Colonic mucosa (tissue), 4 donors: ENCODE data around the gene C17orf67. TPM values are rescaled to one million over a fixed set of nuclear protein-coding genes. Genes with fewer than 3 reads are reported as not detected.

Source experiments
- DNase-seq: peaks from one replicate; pipeline ENCODE4 v3.0.0-alpha.2; 2020
- H3K27ac ChIP-seq: fragments of 200-600 bp; one replicate; pipeline ENCODE4 v1.8.0; 2021
- H3K27me3 ChIP-seq: fragments of 200-600 bp; one replicate; pipeline ENCODE4 v1.8.0; 2021
- H3K36me3 ChIP-seq: fragments of 200-600 bp; one replicate; pipeline ENCODE4 v1.8.0; 2021
- H3K4me1 ChIP-seq: fragments of 200-600 bp; one replicate; pipeline ENCODE4 v1.8.0; 2021; ENCODE audit warnings: mild to moderate bottlenecking
- H3K4me3 ChIP-seq: fragments of 200-600 bp; one replicate; pipeline ENCODE4 v1.8.0; 2021
- H3K9ac ChIP-seq, 2 donors: one replicate each; pipeline ENCODE4 v1.7.0; 2013; ENCODE audit warnings: control low read depth in 2 of 2, low read depth in 2 of 2, low read length in 2 of 2
- H3K9me3 ChIP-seq: fragments of 200-600 bp; one replicate; pipeline ENCODE4 v1.8.0; 2021
- CTCF ChIP-seq: fragments of 200-600 bp; IDR thresholded peaks from one replicate; pipeline ENCODE4 v1.8.0; 2022; ENCODE audit warnings: antibody characterized with exemption, mild to moderate bottlenecking
- intact Hi-C: fragments of 100-400 bp; cut with DNase I; formaldehyde crosslinking; loops from one replicate; pipeline ENCODE4 v1.14.1; 2022
- total RNA-seq, 2 donors: library from RNA; stranded (reverse); fragmentation: NEBNext Ultra II Directional in 1 of 2; extraction: Animal tissue kit (Norgen Biotek cat#: 25700) in 1 of 2; gene quantifications; one replicate each; pipeline ENCODE4 v1.2.1, GENCODE V29; 2021
- donor health status: healthy.
- donor health status: DM: no; HTN: no; CAD: no.
- donor health status: DM: no; HTN: no; CAD: no.

C17orf67 gene
- total RNA-seq, 2 donors from 2014 or later, result 1.4 to 1.7 TPM

GRCh38 chr17:56756536-56756935, 77.2 kb downstream of the C17orf67 start:
- H3K9ac ChIP-seq, result no peak overlapping the region
- no peaks in the 10 kb centered on the region for H3K36me3 ChIP-seq
- no peaks in the 10 kb centered on the region for H3K9me3 ChIP-seq
- no peaks in the 10 kb centered on the region for H3K4me1 ChIP-seq
- no peaks in the 10 kb centered on the region for H3K27me3 ChIP-seq
- TF ChIP-seq CTCF, result no peak
- intact Hi-C loops, result no loop called here
- no peak for DNase-seq
- H3K27ac ChIP-seq, result no peak overlapping the region
- no peak overlapping the region for H3K4me3 ChIP-seq

- intact Hi-C loops, result no loop called here
- no peaks in the 10 kb centered on the region for H3K36me3 ChIP-seq
- no peaks in the 10 kb centered on the region for H3K27me3 ChIP-seq
- no peak overlapping the region for H3K4me3 ChIP-seq
- no peak overlapping the region for H3K27ac ChIP-seq
- no peaks in the 10 kb centered on the region for H3K9me3 ChIP-seq
- DNase-seq, result no peak
- H3K9ac ChIP-seq, result no peak overlapping the region
- no peaks in the 10 kb centered on the region for H3K4me1 ChIP-seq
- no peak for TF ChIP-seq CTCF
Measured at GRCh38 chr17:56755310-56755709, 78.4 kb downstream of the C17orf67 start.

DNA sequence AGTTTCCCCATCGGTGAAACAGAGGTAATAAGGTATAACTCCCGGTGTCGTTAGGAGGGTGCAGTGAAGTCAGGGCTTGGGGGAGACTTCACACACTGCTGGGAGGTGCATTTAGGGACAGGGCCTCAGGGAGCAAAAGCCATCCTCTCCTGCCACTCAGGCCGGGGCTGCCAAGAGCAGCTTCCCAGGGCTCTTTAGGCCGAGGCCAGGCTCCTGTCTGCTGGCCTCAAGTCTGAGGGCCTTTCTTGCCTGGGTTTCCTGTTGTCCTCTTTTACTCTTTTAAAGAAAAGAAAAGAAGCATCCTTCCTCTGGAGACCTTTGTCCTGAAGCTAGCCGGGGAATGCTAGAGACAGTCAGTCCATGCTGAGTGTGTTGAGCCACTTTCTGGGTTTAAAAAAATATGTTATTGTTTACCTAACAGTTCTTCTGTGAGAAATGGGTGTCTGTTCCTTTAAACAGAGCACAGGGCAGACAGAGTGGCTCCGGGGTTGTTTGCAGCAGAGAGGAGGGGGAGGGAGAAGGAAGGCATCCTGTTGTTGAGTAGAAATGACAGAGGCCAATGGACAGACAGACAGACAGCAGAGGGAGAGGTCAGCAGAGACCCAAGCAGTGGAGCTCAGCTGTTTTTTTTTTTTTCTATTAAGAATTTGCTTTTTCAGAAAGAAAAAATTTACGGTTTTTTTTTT, 79.1 kb downstream of the C17orf67 start:
- intact Hi-C loops, result no loop called here
- H3K4me1 ChIP-seq, result no peaks in the 10 kb centered on the region
- no peak overlapping the region for H3K27ac ChIP-seq
- H3K9ac ChIP-seq, result no peak overlapping the region
- H3K9me3 ChIP-seq, result no peaks in the 10 kb centered on the region
- no peaks in the 10 kb centered on the region for H3K36me3 ChIP-seq
- H3K27me3 ChIP-seq, result no peaks in the 10 kb centered on the region
- H3K4me3 ChIP-seq, result no peak overlapping the region
- no peak for TF ChIP-seq CTCF
- DNase-seq, result no peak

- intact Hi-C loops, result no loop called here
- H3K9ac ChIP-seq, result no peak overlapping the region
- no peaks in the 10 kb centered on the region for H3K9me3 ChIP-seq
- H3K4me1 ChIP-seq, result no peaks in the 10 kb centered on the region
- no peak for DNase-seq
- no peak overlapping the region for H3K4me3 ChIP-seq
- H3K36me3 ChIP-seq, result no peaks in the 10 kb centered on the region
- no peak for TF ChIP-seq CTCF
- H3K27me3 ChIP-seq, result no peaks in the 10 kb centered on the region
- no peak overlapping the region for H3K27ac ChIP-seq
Measured at GRCh38 chr17:56752263-56752836, 81.4 kb downstream of the C17orf67 start.

GRCh38 chr17:56751145-56751738, 82.5 kb downstream of the C17orf67 start:
- no peaks in the 10 kb centered on the region for H3K27me3 ChIP-seq
- H3K9me3 ChIP-seq, result no peaks in the 10 kb centered on the region
- H3K4me3 ChIP-seq, result no peak overlapping the region
- TF ChIP-seq CTCF, result no peak
- intact Hi-C loops, result no loop called here
- H3K27ac ChIP-seq, result no peak overlapping the region
- no peak for DNase-seq
- no peaks in the 10 kb centered on the region for H3K4me1 ChIP-seq
- H3K36me3 ChIP-seq, result no peaks in the 10 kb centered on the region
- no peak overlapping the region for H3K9ac ChIP-seq
